D721Med (cell line): Measurements from ENCODE around the gene LLGL1.

Experiments
- DNase-seq: peaks from one replicate; pipeline ENCODE4 v3.0.0; 2011; ENCODE audit warnings: low spot score; ENCODE audit not compliant: insufficient read length
- FAIRE-seq: peaks from 2 replicates; lab custom pipeline; 2011; peaks lifted over from hg19 to GRCh38; lab: Jason Lieb, UNC
- TF ChIP-seq, protein P1 (sequence below): IDR thresholded peaks from 2 replicates; pipeline ENCODE4 v1.5.1; 2012; ENCODE audit warnings: mild to moderate bottlenecking, control low read depth; ENCODE audit not compliant: insufficient read depth; ENCODE audit errors: missing control alignments

The LLGL1 gene

DNA sequence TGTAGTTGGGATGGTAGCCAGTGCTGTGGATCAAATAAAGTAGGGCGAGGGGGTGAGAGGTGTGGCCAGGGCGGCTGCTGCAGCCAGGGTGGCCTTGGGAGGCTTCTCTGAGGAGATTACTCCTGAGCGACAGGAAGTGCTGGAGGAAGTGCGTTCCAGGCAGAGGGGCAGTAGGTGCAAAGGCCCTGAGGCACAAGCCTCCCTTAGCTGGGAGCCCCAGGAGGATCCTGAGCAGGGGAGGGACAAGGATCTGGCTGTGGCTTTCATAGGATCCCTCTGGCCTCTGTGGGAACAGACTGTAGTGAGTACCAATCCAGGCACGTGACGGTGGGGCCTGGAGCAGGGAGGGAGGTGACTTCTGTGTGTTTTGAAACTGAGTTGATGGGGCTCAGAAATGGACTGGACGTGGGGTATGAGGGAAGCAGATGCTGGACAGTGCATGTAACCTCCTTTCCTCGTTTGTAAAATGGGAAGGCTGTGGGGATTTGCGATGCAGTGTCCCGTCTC is 2.8 kb downstream of the LLGL1 start:
- no peak for FAIRE-seq
- TF ChIP-seq, protein P1, sequence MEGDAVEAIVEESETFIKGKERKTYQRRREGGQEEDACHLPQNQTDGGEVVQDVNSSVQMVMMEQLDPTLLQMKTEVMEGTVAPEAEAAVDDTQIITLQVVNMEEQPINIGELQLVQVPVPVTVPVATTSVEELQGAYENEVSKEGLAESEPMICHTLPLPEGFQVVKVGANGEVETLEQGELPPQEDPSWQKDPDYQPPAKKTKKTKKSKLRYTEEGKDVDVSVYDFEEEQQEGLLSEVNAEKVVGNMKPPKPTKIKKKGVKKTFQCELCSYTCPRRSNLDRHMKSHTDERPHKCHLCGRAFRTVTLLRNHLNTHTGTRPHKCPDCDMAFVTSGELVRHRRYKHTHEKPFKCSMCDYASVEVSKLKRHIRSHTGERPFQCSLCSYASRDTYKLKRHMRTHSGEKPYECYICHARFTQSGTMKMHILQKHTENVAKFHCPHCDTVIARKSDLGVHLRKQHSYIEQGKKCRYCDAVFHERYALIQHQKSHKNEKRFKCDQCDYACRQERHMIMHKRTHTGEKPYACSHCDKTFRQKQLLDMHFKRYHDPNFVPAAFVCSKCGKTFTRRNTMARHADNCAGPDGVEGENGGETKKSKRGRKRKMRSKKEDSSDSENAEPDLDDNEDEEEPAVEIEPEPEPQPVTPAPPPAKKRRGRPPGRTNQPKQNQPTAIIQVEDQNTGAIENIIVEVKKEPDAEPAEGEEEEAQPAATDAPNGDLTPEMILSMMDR, result no peak
- no peak for DNase-seq

DNA sequence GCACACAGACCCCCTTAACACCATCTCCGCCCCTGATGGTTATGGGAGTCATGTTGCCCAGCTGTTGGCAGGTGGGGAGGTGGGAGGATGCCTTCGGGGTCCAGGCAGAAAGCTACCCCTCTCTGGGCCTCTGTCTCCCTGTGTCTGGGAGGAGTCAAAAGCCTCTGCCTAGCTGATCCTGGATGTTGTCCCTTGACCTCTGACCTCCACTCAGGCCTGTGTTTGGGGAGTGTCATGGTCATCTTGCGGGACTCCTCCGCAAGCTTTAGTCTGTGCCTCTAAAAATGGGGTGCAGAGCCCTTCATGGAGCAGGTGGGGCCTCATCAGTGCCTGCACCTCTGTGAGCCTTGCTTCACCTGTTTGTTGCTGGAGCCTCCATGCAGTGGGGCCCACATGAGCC is 3.8 kb downstream of the LLGL1 start:
- DNase-seq (no peak), FAIRE-seq (no peak)
- TF ChIP-seq, protein P1, result no peak

- no peak for DNase-seq
- FAIRE-seq, result no peak
- TF ChIP-seq, protein P1, result no peak
Observed at GRCh38 chr17:18229771-18230170, 4.3 kb downstream of the LLGL1 start.

DNA sequence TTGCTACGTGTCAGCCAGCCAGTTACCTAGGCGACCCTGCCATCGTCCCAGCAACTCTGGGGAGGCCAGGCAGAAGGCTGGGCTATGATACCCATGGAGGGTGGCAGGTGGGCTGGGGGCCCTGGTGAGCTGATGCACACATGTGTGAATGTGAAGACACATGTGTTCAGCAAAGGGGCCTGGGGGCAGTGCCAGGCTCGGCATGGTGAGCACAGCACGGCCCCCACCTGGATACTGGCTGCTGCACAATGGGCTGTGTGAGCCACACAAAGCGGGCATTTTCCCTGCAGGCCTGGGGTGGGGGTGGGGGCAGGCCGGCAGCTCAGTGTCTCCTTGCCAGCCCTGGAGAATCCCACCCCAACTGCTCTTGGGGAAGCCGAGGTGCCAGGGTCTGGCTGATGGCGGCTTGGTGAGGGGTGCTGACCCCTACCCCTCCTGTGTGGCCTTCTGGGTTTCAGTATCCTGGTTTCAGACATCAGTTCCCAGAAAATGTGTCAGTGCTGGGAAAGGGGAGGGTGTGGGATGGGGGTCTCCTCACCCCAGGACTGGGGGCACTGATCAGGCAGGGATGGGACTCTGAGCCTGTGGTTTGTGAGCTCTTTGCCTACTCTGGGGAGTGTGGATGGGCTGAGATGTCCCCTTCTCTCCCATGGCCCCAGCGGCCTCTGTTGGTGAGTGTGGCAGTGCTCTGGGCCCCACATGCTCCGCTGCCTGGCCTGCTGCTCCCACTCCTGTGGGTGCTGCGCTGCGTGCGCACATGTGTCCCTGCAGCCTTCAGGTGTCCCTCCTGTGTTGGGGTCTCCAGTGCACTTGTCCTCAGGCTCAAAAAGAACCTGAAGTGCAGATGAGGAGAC is 5.1 kb downstream of the LLGL1 start:
- FAIRE-seq, result no peak
- TF ChIP-seq, protein P1, result no peak

GRCh38 chr17:18231164-18231563 is 5.7 kb downstream of the LLGL1 start:
- TF ChIP-seq, protein P1, result no peak
- DNase-seq, result no peak
- FAIRE-seq, result no peak

More for the DNA sequence above, 5.1 kb downstream of the LLGL1 start:
- no peak for DNase-seq

- TF ChIP-seq, protein P1, result no peak
- FAIRE-seq (no peak), DNase-seq (no peak)
Observed at GRCh38 chr17:18233803-18234518, 8.5 kb downstream of the LLGL1 start.

DNA sequence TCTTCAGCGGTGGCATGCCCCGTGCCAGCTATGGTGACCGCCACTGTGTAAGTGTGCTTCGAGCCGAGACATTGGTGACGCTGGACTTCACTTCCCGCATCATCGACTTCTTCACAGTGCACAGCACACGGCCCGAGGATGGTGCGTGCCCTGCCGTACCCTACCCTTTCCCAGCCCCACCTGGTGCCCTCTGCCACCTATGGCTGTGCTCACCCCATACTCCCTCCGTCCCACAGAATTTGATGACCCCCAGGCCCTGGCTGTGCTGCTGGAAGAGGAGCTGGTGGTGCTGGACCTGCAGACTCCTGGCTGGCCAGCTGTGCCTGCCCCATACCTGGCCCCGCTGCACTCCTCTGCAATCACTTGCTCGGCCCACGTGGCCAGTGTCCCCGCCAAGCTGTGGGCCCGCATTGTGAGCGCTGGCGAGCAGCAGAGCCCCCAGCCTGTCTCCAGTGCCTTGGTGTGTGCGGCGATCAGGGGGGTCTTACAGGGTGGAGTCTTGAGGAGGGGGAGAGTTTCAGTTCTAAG is 9.5 kb downstream of the LLGL1 start:
- DNase-seq, result no peak
- TF ChIP-seq, protein P1, result no peak
- FAIRE-seq, result no peak
